Progenitor cell of endocrine pancreas (in vitro differentiated cells): ENCODE results near the gene PFDN2. TPM values are rescaled to one million over a fixed set of nuclear protein-coding genes. Genes with fewer than 3 reads are reported as not detected.

ENCODE experiments used
- DNase-seq: peaks from one replicate; pipeline ENCODE4 v3.0.0; 2021; ENCODE audit warnings: low spot score; ENCODE audit not compliant: unreplicated experiment
- H3K27ac Mint-ChIP-seq: 2 replicates; pipeline ENCODE4 v1.8.0; 2021; ENCODE audit warnings: mild to moderate bottlenecking, moderate library complexity, mixed read lengths
- H3K27me3 Mint-ChIP-seq: 2 replicates; pipeline ENCODE4 v1.8.0; 2021; ENCODE audit warnings: mixed read lengths
- H3K36me3 Mint-ChIP-seq: 2 replicates; pipeline ENCODE4 v1.8.0; 2022; ENCODE audit warnings: mixed read lengths; ENCODE audit not compliant: insufficient read depth
- H3K4me1 Mint-ChIP-seq: 2 replicates; pipeline ENCODE4 v1.8.0; 2021; ENCODE audit warnings: low read depth, mixed read lengths
- H3K4me3 Mint-ChIP-seq: 2 replicates; pipeline ENCODE4 v1.8.0; 2021; ENCODE audit warnings: low read depth, mild to moderate bottlenecking, moderate library complexity, mixed read lengths
- H3K9me3 Mint-ChIP-seq: 2 replicates; pipeline ENCODE4 v1.8.0; 2021; ENCODE audit warnings: low read depth, mixed read lengths
- total RNA-seq: library from RNA; stranded (reverse); gene quantifications from 2 replicates; pipeline ENCODE4 v1.2.1, GENCODE V29; 2021
- TF ChIP-seq, protein P1 (sequence below): fragments of 200-600 bp; sonication (generic); IDR thresholded peaks from one replicate; pipeline ENCODE4 v1.5.0; 2021; ENCODE audit warnings: antibody characterized with exemption, mild to moderate bottlenecking; ENCODE audit not compliant: unreplicated experiment

PFDN2 gene
- total RNA-seq, 1 donor from 2014 or later: 54.8 TPM

GRCh38 chr1:161153176-161153575 is 35.3 kb upstream of the PFDN2 start:
- no peaks in the 10 kb centered on the region for H3K27me3 Mint-ChIP-seq
- H3K4me3 Mint-ChIP-seq: peak overlapping the region; percentile 93
- DNase-seq: no peak
- peak overlapping the region; percentile 92 for H3K27ac Mint-ChIP-seq
- TF ChIP-seq, protein P1, sequence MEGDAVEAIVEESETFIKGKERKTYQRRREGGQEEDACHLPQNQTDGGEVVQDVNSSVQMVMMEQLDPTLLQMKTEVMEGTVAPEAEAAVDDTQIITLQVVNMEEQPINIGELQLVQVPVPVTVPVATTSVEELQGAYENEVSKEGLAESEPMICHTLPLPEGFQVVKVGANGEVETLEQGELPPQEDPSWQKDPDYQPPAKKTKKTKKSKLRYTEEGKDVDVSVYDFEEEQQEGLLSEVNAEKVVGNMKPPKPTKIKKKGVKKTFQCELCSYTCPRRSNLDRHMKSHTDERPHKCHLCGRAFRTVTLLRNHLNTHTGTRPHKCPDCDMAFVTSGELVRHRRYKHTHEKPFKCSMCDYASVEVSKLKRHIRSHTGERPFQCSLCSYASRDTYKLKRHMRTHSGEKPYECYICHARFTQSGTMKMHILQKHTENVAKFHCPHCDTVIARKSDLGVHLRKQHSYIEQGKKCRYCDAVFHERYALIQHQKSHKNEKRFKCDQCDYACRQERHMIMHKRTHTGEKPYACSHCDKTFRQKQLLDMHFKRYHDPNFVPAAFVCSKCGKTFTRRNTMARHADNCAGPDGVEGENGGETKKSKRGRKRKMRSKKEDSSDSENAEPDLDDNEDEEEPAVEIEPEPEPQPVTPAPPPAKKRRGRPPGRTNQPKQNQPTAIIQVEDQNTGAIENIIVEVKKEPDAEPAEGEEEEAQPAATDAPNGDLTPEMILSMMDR: no peak
- H3K4me1 Mint-ChIP-seq: peaks cover 9% of the 10 kb centered on the region
- peaks cover 9% of the 10 kb centered on the region for H3K36me3 Mint-ChIP-seq
- H3K9me3 Mint-ChIP-seq: no peaks in the 10 kb centered on the region

DNA sequence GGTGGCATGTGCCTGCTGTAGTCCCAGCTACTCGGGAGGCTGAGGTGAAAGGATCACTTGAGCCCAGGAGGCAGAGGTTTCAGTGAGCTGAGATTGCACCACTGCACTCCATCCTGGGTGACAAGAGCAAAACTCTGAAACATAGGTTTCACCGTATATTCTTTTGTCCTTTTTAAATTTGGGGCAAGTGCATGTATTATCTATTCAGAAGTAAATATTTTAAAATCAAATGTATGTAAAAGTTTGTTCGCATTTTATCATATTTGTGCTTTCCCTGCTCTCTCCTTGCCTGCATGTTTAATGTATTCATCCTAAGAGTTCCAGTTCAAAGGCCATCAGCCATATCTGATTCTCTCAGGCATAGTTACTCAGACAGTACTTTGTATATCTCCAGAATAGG is 28.0 kb upstream of the PFDN2 start:
- H3K9me3 Mint-ChIP-seq: no peaks in the 10 kb centered on the region
- H3K4me3 Mint-ChIP-seq: no peak overlapping the region
- TF ChIP-seq, protein P1: no peak

DNA sequence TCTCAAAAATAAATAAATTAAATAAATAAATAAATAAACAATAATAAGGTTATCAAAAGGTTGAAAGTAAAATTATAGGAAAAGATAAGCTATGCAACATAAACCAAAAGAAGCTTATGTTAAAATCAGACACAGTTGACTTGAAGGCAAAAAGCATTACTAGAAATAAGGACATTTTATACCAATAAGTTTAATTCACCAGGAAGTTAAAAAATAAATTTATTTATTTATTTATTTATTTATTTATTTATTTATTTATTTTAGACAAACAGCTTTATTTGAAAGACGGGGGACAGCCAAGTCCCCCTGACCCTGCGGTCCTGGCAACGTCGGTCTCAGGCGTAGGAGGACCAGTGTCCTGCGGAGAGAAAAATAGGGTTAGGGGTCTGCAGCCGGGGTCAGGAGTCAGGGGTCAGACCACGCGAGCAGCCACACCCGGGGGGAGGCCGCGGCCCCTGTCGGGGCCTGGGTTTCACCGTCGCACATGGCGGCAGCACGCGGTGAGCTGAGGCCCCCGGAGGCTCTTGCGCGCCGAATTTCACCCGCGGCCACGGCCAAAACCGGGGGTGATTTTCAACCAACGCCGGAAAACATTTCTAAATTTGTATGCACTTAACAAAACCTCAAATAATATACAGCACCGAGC is 23.0 kb upstream of the PFDN2 start:
- Mint-ChIP-seq H3K27ac (no peak overlapping the region), H3K4me1 (peaks cover 3% of the 10 kb centered on the region), H3K36me3 (no peaks in the 10 kb centered on the region), H3K4me3 (no peak overlapping the region), H3K27me3 (no peaks in the 10 kb centered on the region), H3K9me3 (no peaks in the 10 kb centered on the region)
- DNase-seq: no peak
- TF ChIP-seq, protein P1: no peak

More for the DNA sequence above, 28.0 kb upstream of the PFDN2 start:
- Mint-ChIP-seq H3K27ac (no peak overlapping the region), H3K36me3 (no peaks in the 10 kb centered on the region), H3K27me3 (no peaks in the 10 kb centered on the region), H3K4me1 (no peaks in the 10 kb centered on the region)
- no peak for DNase-seq

DNA sequence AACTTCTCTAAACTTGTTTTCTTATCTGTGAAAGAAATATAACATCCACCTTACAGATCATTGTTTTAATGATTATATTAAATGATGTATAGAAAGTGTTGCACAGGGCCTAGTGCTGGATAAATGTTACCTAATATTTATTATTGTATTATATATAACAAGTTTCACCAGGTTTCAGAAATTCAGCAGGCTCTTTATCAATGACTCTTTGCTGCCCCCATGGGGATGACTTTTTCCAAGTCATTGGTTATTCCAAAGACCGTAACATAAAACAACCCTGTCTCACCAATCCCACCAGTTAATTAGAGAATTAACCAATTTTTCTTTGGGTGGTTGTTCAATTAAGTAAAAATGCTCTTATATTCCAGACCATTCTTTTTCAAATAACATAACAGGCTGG is 21.9 kb upstream of the PFDN2 start:
- Mint-ChIP-seq H3K9me3 (no peaks in the 10 kb centered on the region), H3K27me3 (no peaks in the 10 kb centered on the region), H3K36me3 (no peaks in the 10 kb centered on the region), H3K4me3 (no peak overlapping the region), H3K4me1 (peaks cover 3% of the 10 kb centered on the region), H3K27ac (no peak overlapping the region)
- DNase-seq: no peak
- TF ChIP-seq, protein P1: peak; percentile 65

DNA sequence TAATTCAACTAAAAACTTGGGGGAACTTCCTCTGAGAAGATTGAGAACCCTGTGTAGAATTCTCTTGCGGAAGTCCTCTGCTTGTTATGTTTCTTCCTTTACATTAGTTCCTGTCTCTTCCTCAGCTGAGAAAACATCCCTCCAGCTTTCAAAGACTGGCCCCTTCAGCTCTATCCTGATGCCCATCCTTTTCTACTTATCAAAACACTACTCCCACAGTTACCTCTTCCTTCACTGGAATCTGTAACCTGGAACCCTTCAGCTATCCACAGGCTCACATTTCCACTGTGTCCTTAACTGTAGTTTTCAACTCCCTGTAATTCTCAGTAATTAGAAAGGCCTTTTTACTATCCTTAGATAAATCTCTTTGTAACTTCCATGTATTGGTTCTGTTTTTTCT is 20.6 kb upstream of the PFDN2 start:
- Mint-ChIP-seq H3K27ac (peak overlapping the region; percentile 43), H3K36me3 (no peaks in the 10 kb centered on the region), H3K4me3 (no peak overlapping the region), H3K27me3 (no peaks in the 10 kb centered on the region), H3K9me3 (no peaks in the 10 kb centered on the region), H3K4me1 (peaks cover 3% of the 10 kb centered on the region)
- no peak for DNase-seq
- TF ChIP-seq, protein P1: no peak
